HG03135 (cell line): ENCODE data around the gene CEP290.
"Not testable (repeated sequence)": the region's sequence is repeated elsewhere in the genome, so short reads cannot be mapped to it uniquely, and the experiment has no call there.

ENCODE experiments used
- ATAC-seq: cut with Tn5 transposase; IDR thresholded peaks from one replicate; pipeline ENCODE4 v1.9.1; 2021; ENCODE audit warnings: mild to moderate bottlenecking, moderate library complexity; ENCODE audit not compliant: unreplicated experiment

The CEP290 gene

GRCh38 chr12:88142610-88142991 is 713 bp upstream of the CEP290 start:
- ATAC-seq, result peak; percentile 8

GRCh38 chr12:88141425-88141773 is 489 bp downstream of the CEP290 start:
- no peak for ATAC-seq

GRCh38 chr12:88139711-88140110 is 2.2 kb downstream of the CEP290 start:
- not testable (repeated sequence) for ATAC-seq

GRCh38 chr12:88133181-88133580 is 8.7 kb downstream of the CEP290 start:
- ATAC-seq, result not testable (repeated sequence)

GRCh38 chr12:88132392-88132791 is 9.5 kb downstream of the CEP290 start:
- ATAC-seq, result no peak

GRCh38 chr12:88127855-88128254 is 14.0 kb downstream of the CEP290 start:
- ATAC-seq, result no peak

- ATAC-seq, result no peak
Observed at GRCh38 chr12:88127099-88127498, 14.8 kb downstream of the CEP290 start.

GRCh38 chr12:88122666-88123065 is 19.2 kb downstream of the CEP290 start:
- no peak for ATAC-seq

GRCh38 chr12:88113871-88114270 is 28.0 kb downstream of the CEP290 start:
- no peak for ATAC-seq

GRCh38 chr12:88111074-88111652 is 30.7 kb downstream of the CEP290 start:
- no peak for ATAC-seq

- no peak for ATAC-seq
Observed at GRCh38 chr12:88108021-88108420, 33.9 kb downstream of the CEP290 start.

- no peak for ATAC-seq
Observed at GRCh38 chr12:88093573-88093972, 48.3 kb downstream of the CEP290 start.

GRCh38 chr12:88092771-88093170 is 49.1 kb downstream of the CEP290 start:
- ATAC-seq, result no peak

- ATAC-seq, result no peak
Observed at GRCh38 chr12:88084210-88084609, 57.7 kb downstream of the CEP290 start.

- ATAC-seq, result no peak
Observed at GRCh38 chr12:88083634-88084033, 58.3 kb downstream of the CEP290 start.

GRCh38 chr12:88081247-88081646 is 60.6 kb downstream of the CEP290 start:
- no peak for ATAC-seq

GRCh38 chr12:88067301-88067700 is 74.6 kb downstream of the CEP290 start:
- no peak for ATAC-seq

GRCh38 chr12:88063375-88063774 is 78.5 kb downstream of the CEP290 start:
- ATAC-seq, result peak; percentile 88

GRCh38 chr12:88062474-88062873 is 79.4 kb downstream of the CEP290 start:
- peak; percentile 71 for ATAC-seq

- no peak for ATAC-seq
Observed at GRCh38 chr12:88058719-88059077, 83.2 kb downstream of the CEP290 start.

GRCh38 chr12:88057994-88058718 is 83.7 kb downstream of the CEP290 start:
- no peak for ATAC-seq

GRCh38 chr12:88056571-88056970 is 85.3 kb downstream of the CEP290 start:
- no peak for ATAC-seq

GRCh38 chr12:88052686-88053085 is 89.2 kb downstream of the CEP290 start:
- no peak for ATAC-seq
